ENCODE data around the gene DOCK8. TPM values are rescaled to one million over a fixed set of nuclear protein-coding genes. Genes with fewer than 3 reads are reported as not detected.

DOCK8 gene
- total and polyA plus RNA-seq, 2 of the 4 experiments (the other 2 are of a cell fraction), result not detected

DNA sequence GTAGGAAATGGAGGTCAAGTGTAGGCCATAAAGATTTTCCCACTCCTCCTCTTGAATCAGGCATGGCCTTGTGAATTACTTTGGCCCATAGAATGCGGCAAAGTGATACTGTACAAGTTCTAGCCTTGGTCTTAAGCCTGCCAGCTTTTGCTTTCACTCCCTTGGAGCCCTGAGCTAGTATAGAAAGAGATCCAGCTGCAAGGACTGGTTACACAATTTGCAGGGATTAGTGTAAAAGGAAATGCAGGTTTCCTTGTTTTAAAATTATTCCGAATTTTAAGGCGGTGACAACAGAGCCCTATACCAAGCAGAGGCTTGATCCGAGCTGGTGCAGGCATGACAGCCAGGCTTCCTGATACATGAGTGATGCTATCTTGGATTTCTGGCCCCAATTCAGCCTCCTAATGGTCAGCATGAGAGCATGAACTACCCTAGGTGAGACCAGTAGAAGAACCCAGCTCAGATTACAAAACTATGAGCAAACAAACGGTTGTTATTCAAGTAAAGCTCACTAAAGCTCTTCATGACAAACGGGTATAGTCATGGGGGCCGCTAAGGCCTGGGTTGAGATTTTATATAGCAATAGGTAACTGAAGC is 257.9 kb downstream of the DOCK8 start:
- DNase-seq (no peak), ATAC-seq (ENCODE audit: low read depth) (no peak)
- TF ChIP-seq RAD21 (IDR thresholded peaks at IDR 0.05; ENCODE audit: low read length) (no peak), FOS (IDR thresholded peaks at IDR 0.05; ENCODE audit: low read depth, low read length) (no peak), SMC3 (IDR thresholded peaks at IDR 0.05; ENCODE audit: low read depth, low read length) (no peak), MAZ (IDR thresholded peaks at IDR 0.05; ENCODE audit: borderline replicate concordance, low read depth, low read length) (no peak), BHLHE40 (IDR thresholded peaks at IDR 0.05; ENCODE audit: low read depth, low read length) (no peak), NFE2L2 (IDR thresholded peaks at IDR 0.05; ENCODE audit: low read depth, low read length) (no peak), POLR2A (IDR thresholded peaks at IDR 0.05; ENCODE audit: low read depth, low read length) (no peak), CEBPB (IDR thresholded peaks at IDR 0.05; ENCODE audit: low read depth, low read length) (no peak), MXI1 (IDR thresholded peaks at IDR 0.05; ENCODE audit: borderline replicate concordance, low read depth, low read length) (no peak), RFX5 (IDR thresholded peaks at IDR 0.05; ENCODE audit: low read depth, low read length) (no peak)
- TF ChIP-seq, protein P1, sequence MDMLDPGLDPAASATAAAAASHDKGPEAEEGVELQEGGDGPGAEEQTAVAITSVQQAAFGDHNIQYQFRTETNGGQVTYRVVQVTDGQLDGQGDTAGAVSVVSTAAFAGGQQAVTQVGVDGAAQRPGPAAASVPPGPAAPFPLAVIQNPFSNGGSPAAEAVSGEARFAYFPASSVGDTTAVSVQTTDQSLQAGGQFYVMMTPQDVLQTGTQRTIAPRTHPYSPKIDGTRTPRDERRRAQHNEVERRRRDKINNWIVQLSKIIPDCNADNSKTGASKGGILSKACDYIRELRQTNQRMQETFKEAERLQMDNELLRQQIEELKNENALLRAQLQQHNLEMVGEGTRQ (IDR thresholded peaks at IDR 0.05; ENCODE audit: low read depth, low read length), result no peak
- no peaks in the 10 kb centered on the region for H3K79me1 ChIP-seq (ENCODE audit: low read depth in 1 of 2, low read length in 2 of 2)
- no TSS peak for BruUV-seq (replicated peaks)
- no peak overlapping the region for H2BK15ac ChIP-seq (ENCODE audit: low read depth, low read length)
- dilution Hi-C loops (cut with HindIII; ENCODE audit: low sequenced_read_pairs, unreplicated experiment), result no loop called here
- no peaks in the 10 kb centered on the region for H3K27me3 ChIP-seq (ENCODE audit: control insufficient read depth, insufficient read depth, low read length)
- H3K27ac ChIP-seq (ENCODE audit: insufficient read depth, low read length), result no peak overlapping the region
- H3K4me3 ChIP-seq (ENCODE audit: insufficient read depth, low read depth, low read length), result no peak overlapping the region
- no peak overlapping the region for H2AFZ ChIP-seq (replicated peaks; ENCODE audit: low read length, poor library complexity)
- no peak overlapping the region for H3K4me2 ChIP-seq (ENCODE audit: low read depth, low read length)
- no peak overlapping the region for H3K14ac ChIP-seq (replicated peaks; ENCODE audit: low read depth, low read length)
- no peak overlapping the region for H4K5ac ChIP-seq (ENCODE audit: low read depth, low read length)
- POLR2A ChIA-PET (ENCODE audit: unreplicated experiment), result no interaction called here
- H3K9ac ChIP-seq (ENCODE audit: low read depth, low read length), result no peak overlapping the region
- H2BK120ac ChIP-seq (ENCODE audit: low read depth, low read length), result no peak overlapping the region
- H4K91ac ChIP-seq (ENCODE audit: insufficient read depth, low read depth, low read length), result no peak overlapping the region
- in situ Hi-C loops (cut with MboI; ENCODE audit: low sequenced_read_pairs), result no loop called here
- H2BK5ac ChIP-seq (ENCODE audit: low read depth, low read length, poor library complexity, severe bottlenecking), result no peak overlapping the region
- no peak overlapping the region for H2AK9ac ChIP-seq (replicated peaks; ENCODE audit: low read depth, low read length, poor library complexity)
- H3K36me3 ChIP-seq (ENCODE audit: control insufficient read depth, insufficient read depth, low read length), result no peaks in the 10 kb centered on the region
- CTCF ChIA-PET, result no interaction called here
- H4K20me1 ChIP-seq (ENCODE audit: insufficient read depth, low read length), result no peaks in the 10 kb centered on the region
- H3K9me1 ChIP-seq (ENCODE audit: insufficient read depth, low read length), result 0 out of 2 replicates have a peak, but pooled peaks cover 3% of the 10 kb centered on the region
- H3K4ac ChIP-seq (ENCODE audit: low read depth, low read length), result no peak overlapping the region
- WGBS, 2 experiments (ENCODE audit: extremely low coverage in 2 of 2, insufficient read length in 1 of 2), result 43% methylated on average over 1 of the region's 7 CpGs; no CpG with 5 or more reads in 1 of the 2 experiments
- H4K8ac ChIP-seq (ENCODE audit: low read depth in 2 of 2, low read length in 2 of 2), result no peak overlapping the region
- no peak overlapping the region for H2BK20ac ChIP-seq (ENCODE audit: low read depth, low read length)
- no peak overlapping the region for H3K23ac ChIP-seq (ENCODE audit: low read depth, low read length)
- no peaks in the 10 kb centered on the region for H3K9me3 ChIP-seq (ENCODE audit: control insufficient read depth, insufficient read depth, low read length)
- H3K18ac ChIP-seq (ENCODE audit: low read depth, low read length), result no peak overlapping the region
- intact Hi-C loops (cut with micrococcal nuclease), result no loop called here
- no peak overlapping the region for H3K56ac ChIP-seq (ENCODE audit: extremely low read depth, insufficient read depth, low read length)
- H3K4me1 ChIP-seq (ENCODE audit: control insufficient read depth, insufficient read depth, low read length), result peaks cover 7% of the 10 kb centered on the region
- H2AK5ac ChIP-seq (ENCODE audit: low read depth, low read length), result no peak overlapping the region
